Measurements from ENCODE around the gene HOOK2.
"Not testable (repeated sequence)": the region's sequence is repeated elsewhere in the genome, so short reads cannot be mapped to it uniquely, and the experiment has no call there.

Gene HOOK2

GRCh38 chr19:12774588-12775555 lies at the start of gene HOOK2:
Gene HOOK2 (minus strand): TSS chr19:12775552. CDS start chr19:12775449, 103 bp downstream.
- DNase-seq, result peak; percentile 71

- no peak for DNase-seq
Measured at GRCh38 chr19:12821761-12822160, 46.4 kb upstream of the HOOK2 start.

GRCh38 chr19:12817810-12818209 lies 42.5 kb upstream of the HOOK2 start:
- DNase-seq, result not testable (repeated sequence)

GRCh38 chr19:12817188-12817587 lies 41.8 kb upstream of the HOOK2 start:
- DNase-seq, result not testable (repeated sequence)

GRCh38 chr19:12815088-12815487 lies 39.7 kb upstream of the HOOK2 start:
- DNase-seq, result no peak

GRCh38 chr19:12806242-12807081 lies 31.1 kb upstream of the HOOK2 start, which contains the start of gene RNASEH2A:
Gene RNASEH2A (plus strand): TSS chr19:12806584. CDS start chr19:12806674, 90 bp downstream.
- DNase-seq, result peak; percentile 88

- no peak for DNase-seq
Measured at GRCh38 chr19:12804051-12804450, 28.7 kb upstream of the HOOK2 start.

- DNase-seq, result no peak
Measured at GRCh38 chr19:12802267-12803106, 27.1 kb upstream of the HOOK2 start.

GRCh38 chr19:12801466-12802266 lies 26.3 kb upstream of the HOOK2 start, which contains the start of the genes PRDX2 and THSD8:
Gene PRDX2 (minus strand): TSS chr19:12801800. CDS start chr19:12801261, 539 bp downstream.
Gene THSD8 (plus strand): TSS chr19:12802069. CDS start chr19:12802072, 3 bp downstream.
- peak; percentile 81 for DNase-seq

GRCh38 chr19:12800923-12801465 lies 25.6 kb upstream of the HOOK2 start:
- DNase-seq, result peak; percentile 13

GRCh38 chr19:12800466-12800770 lies 25.1 kb upstream of the HOOK2 start:
- no peak for DNase-seq

GRCh38 chr19:12799742-12800465 lies 24.6 kb upstream of the HOOK2 start:
- DNase-seq, result no peak

GRCh38 chr19:12797607-12798006 lies 22.3 kb upstream of the HOOK2 start:
- not testable (repeated sequence) for DNase-seq

- DNase-seq, result peak; percentile 7
Measured at GRCh38 chr19:12797141-12797587, 21.8 kb upstream of the HOOK2 start.

GRCh38 chr19:12796146-12797071 lies 21.1 kb upstream of the HOOK2 start:
- peak; percentile 85 for DNase-seq

- no peak for DNase-seq
Measured at GRCh38 chr19:12794971-12795381, 19.6 kb upstream of the HOOK2 start.

GRCh38 chr19:12794196-12794941 lies 19.0 kb upstream of the HOOK2 start:
- peak; percentile 64 for DNase-seq
